AG04449 (cell line): Measurements from ENCODE around the gene USP19.

Experiments
- CTCF ChIA-PET: fragments of 350-600 bp; formaldehyde crosslinking; extraction: SDS; loops from one replicate; lab custom pipeline; 2021; ENCODE audit warnings: antibody characterized with exemption; lab: Yijun Ruan, JAX
- POLR2A ChIA-PET: fragments of 400-600, 350-600 bp; formaldehyde crosslinking; extraction: SDS; loops from one replicate; lab custom pipeline; 2020; ENCODE audit warnings: antibody characterized with exemption, inconsistent platforms; lab: Yijun Ruan, JAX
- DNase-seq: peaks from one replicate; pipeline ENCODE4 v3.0.0-alpha.2; 2010; ENCODE audit warnings: low read depth, low spot score
- H3K4me3 ChIP-seq: 2 replicates; pipeline ENCODE4 v1.5.1; 2011; ENCODE audit warnings: low read depth, mild to moderate bottlenecking, control low read depth, low read length
- CTCF ChIP-seq: IDR thresholded peaks from one replicate; pipeline ENCODE4 v1.5.1; 2011; ENCODE audit warnings: mild to moderate bottlenecking, moderate library complexity, low read length, control low read depth, inconsistent platforms; ENCODE audit not compliant: insufficient read depth; ENCODE audit errors: missing control alignments

USP19 gene

GRCh38 chr3:49120438-49121131 lies at the start of gene USP19:
Gene USP19 (minus strand): TSS chr3:49120823. CDS start chr3:49119145, 1,678 bp downstream.
- TF ChIP-seq CTCF, result no peak
- CTCF ChIA-PET, result interaction anchor here (1.0 to 1.7 kb wide), 4 partner anchors 11 to 329 kb away, joined by 3 to 7 read pairs (median 4); no protein-coding TSS in a partner anchor
- no peak for DNase-seq
- POLR2A ChIA-PET, result interaction anchor here (0.7 to 2.6 kb wide), 8 partner anchors 10 to 162 kb away, joined by 3 to 25 read pairs (median 4); partner anchors contain the start of genes LAMB2, NDUFAF3 and QRICH1
- peak within 1 kb of the TSS; percentile 96 for H3K4me3 ChIP-seq

GRCh38 chr3:49166752-49167556 lies 46.3 kb upstream of the USP19 start:
- TF ChIP-seq CTCF, result no peak
- no peak for DNase-seq
- POLR2A ChIA-PET, result no interaction called here
- CTCF ChIA-PET, result interaction anchor here (1.5 kb wide), 1 partner anchor 11 kb away, joined by 5 read pairs; no protein-coding TSS in a partner anchor
- H3K4me3 ChIP-seq, result peak overlapping the region; percentile 89

GRCh38 chr3:49165771-49166751 lies 45.4 kb upstream of the USP19 start, which contains the start of gene CCDC71:
Gene CCDC71 (minus strand): TSS chr3:49166331. CDS start chr3:49164208, 2,123 bp downstream.
- H3K4me3 ChIP-seq, result peak within 1 kb of the TSS; percentile 89
- no peak for TF ChIP-seq CTCF
- ChIA-PET POLR2A (no interaction called here), CTCF (interaction anchor here (1.4 to 1.5 kb wide), 2 partner anchors 10 to 283 kb away, joined by 4 to 5 read pairs; no protein-coding TSS in a partner anchor)
- DNase-seq, result no peak

- H3K4me3 ChIP-seq, result peak overlapping the region; percentile 89
- no peak for DNase-seq
- ChIA-PET POLR2A (interaction anchor here (1.4 kb wide), 1 partner anchor 176 kb away, joined by 3 read pairs; no protein-coding TSS in a partner anchor), CTCF (interaction anchor here (1.4 kb wide), 1 partner anchor 284 kb away, joined by 4 read pairs; no protein-coding TSS in a partner anchor)
- TF ChIP-seq CTCF, result no peak
These were observed 44.5 kb upstream of the USP19 start for GRCh38 chr3:49164983-49165720.

- no peak overlapping the region for H3K4me3 ChIP-seq
- ChIA-PET CTCF (no interaction called here), POLR2A (no interaction called here)
- no peak for DNase-seq
- TF ChIP-seq CTCF, result no peak
These were observed 43.0 kb upstream of the USP19 start for GRCh38 chr3:49163609-49164008.
